Prostate gland (tissue), 2 donors: ENCODE data around the gene KRT72.

Source experiments
- POLR2A ChIP-seq: fragments of 450-650 bp; IDR thresholded peaks from one replicate; pipeline ENCODE4 v1.6.1; 2016; ENCODE audit warnings: antibody characterized with exemption, mild to moderate bottlenecking
- POLR2AphosphoS5 ChIP-seq: sonication (generic); formaldehyde crosslinking; IDR thresholded peaks from one replicate; pipeline ENCODE4 v1.6.1; 2017; ENCODE audit warnings: antibody characterized with exemption
- TF ChIP-seq, protein P1 (sequence below), 4 experiments: fragments of 200-600 bp in 2 of 4; fragments of 450-650 bp in 2 of 4; sonication (generic) in 2 of 4; IDR thresholded peaks; 1 replicate in 3 of 4; 2 replicates in 1 of 4; pipeline ENCODE4 v1.5.1; 2016 to 2019; ENCODE audit warnings: antibody characterized with exemption in 4 of 4, mild to moderate bottlenecking in 2 of 4, moderate library complexity in 2 of 4

DNA sequence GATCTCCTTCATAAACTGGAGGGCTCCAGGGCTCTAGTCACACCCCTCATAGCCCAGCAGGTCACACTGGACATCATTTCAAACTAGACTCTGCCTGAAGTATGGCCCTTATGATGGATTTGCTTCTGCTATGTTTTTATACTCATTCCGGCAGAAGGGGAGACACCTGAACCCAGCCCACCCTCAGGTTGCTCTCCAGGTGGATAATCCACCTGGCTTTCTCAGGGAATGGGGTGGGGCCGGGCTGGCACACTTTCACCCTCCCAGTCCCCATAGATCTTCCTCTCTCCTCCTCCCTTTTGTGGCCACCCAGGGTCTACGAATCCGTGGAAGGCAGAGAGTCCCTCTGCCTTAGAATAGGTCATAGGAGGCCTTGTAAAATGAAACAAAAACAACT is 26.8 kb upstream of the KRT72 start:
- TF ChIP-seq, protein P1, sequence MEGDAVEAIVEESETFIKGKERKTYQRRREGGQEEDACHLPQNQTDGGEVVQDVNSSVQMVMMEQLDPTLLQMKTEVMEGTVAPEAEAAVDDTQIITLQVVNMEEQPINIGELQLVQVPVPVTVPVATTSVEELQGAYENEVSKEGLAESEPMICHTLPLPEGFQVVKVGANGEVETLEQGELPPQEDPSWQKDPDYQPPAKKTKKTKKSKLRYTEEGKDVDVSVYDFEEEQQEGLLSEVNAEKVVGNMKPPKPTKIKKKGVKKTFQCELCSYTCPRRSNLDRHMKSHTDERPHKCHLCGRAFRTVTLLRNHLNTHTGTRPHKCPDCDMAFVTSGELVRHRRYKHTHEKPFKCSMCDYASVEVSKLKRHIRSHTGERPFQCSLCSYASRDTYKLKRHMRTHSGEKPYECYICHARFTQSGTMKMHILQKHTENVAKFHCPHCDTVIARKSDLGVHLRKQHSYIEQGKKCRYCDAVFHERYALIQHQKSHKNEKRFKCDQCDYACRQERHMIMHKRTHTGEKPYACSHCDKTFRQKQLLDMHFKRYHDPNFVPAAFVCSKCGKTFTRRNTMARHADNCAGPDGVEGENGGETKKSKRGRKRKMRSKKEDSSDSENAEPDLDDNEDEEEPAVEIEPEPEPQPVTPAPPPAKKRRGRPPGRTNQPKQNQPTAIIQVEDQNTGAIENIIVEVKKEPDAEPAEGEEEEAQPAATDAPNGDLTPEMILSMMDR (IDR thresholded peaks at IDR 0.05): no peak
- TF ChIP-seq POLR2AphosphoS5 (no peak), POLR2A (no peak)
